ENCODE data around the gene TMEM212.

- TF ChIP-seq, protein P1, sequence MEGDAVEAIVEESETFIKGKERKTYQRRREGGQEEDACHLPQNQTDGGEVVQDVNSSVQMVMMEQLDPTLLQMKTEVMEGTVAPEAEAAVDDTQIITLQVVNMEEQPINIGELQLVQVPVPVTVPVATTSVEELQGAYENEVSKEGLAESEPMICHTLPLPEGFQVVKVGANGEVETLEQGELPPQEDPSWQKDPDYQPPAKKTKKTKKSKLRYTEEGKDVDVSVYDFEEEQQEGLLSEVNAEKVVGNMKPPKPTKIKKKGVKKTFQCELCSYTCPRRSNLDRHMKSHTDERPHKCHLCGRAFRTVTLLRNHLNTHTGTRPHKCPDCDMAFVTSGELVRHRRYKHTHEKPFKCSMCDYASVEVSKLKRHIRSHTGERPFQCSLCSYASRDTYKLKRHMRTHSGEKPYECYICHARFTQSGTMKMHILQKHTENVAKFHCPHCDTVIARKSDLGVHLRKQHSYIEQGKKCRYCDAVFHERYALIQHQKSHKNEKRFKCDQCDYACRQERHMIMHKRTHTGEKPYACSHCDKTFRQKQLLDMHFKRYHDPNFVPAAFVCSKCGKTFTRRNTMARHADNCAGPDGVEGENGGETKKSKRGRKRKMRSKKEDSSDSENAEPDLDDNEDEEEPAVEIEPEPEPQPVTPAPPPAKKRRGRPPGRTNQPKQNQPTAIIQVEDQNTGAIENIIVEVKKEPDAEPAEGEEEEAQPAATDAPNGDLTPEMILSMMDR (IDR thresholded peaks at IDR 0.05), result no peak
- TF ChIP-seq POLR2AphosphoS5 (IDR thresholded peaks at IDR 0.05), result no peak
These were observed 8.0 kb upstream of the TMEM212 start for GRCh38 chr3:171835116-171835515.
